H1 (cell line): ENCODE data around the gene MYMX. TPM values are rescaled to one million over a fixed set of nuclear protein-coding genes. Genes with fewer than 3 reads are reported as not detected.

Experiments used
- CTCF ChIA-PET: fragments of 300-600 bp; sonication (Branson Sonifier 250); formaldehyde crosslinking; loops from one replicate; lab custom pipeline; 2021; ENCODE audit not compliant: partially characterized antibody; lab: Charles Lee
- POLR2A ChIA-PET: fragments of 300-600 bp; sonication (Branson Sonifier 250); formaldehyde crosslinking; loops from one replicate; lab custom pipeline; 2021; ENCODE audit warnings: inconsistent platforms; ENCODE audit not compliant: partially characterized antibody; lab: Charles Lee
- DNase-seq, 2 experiments: peaks; one replicate each; pipeline versions ENCODE4 v3.0.0 to v3.0.0-alpha.2; 2010 to 2022; ENCODE audit warnings: low spot score in 2 of 2, low read depth in 1 of 2, mixed read lengths in 1 of 2
- FAIRE-seq: peaks from 2 replicates; lab custom pipeline; 2011; peaks lifted over from hg19 to GRCh38; lab: Jason Lieb, UNC
- H2AFZ ChIP-seq: 2 replicates; pipeline ENCODE4 v1.8.1; 2012; ENCODE audit warnings: low read length, inconsistent platforms
- H2AK5ac ChIP-seq: 2 replicates; pipeline ENCODE4 v1.6.1; 2013; ENCODE audit warnings: low read depth, low read length
- H2BK120ac ChIP-seq: replicated peaks from 2 replicates; pipeline ENCODE3; 2013; ENCODE audit warnings: low read depth, low read length, inconsistent platforms
- H2BK12ac ChIP-seq: 2 replicates; pipeline ENCODE4 v1.6.1; 2013; ENCODE audit warnings: low read depth, low read length
- H2BK15ac ChIP-seq: 2 replicates; pipeline ENCODE4 v1.6.1; 2013; ENCODE audit warnings: low read length
- H2BK20ac ChIP-seq: 2 replicates; pipeline ENCODE4 v1.6.1; 2013; ENCODE audit warnings: low read length
- H2BK5ac ChIP-seq: 2 replicates; pipeline ENCODE4 v1.6.1; 2013; ENCODE audit warnings: low read depth, low read length
- H3K14ac ChIP-seq: 2 replicates; pipeline ENCODE4 v1.6.1; 2013; ENCODE audit warnings: inconsistent platforms; ENCODE audit not compliant: insufficient read length
- H3K18ac ChIP-seq: 2 replicates; pipeline ENCODE4 v1.6.1; 2013; ENCODE audit warnings: low read length; ENCODE audit errors: extremely low read depth
- H3K23ac ChIP-seq: 2 replicates; pipeline ENCODE4 v1.6.1; 2013; ENCODE audit warnings: inconsistent platforms; ENCODE audit not compliant: insufficient read length
- H3K23me2 ChIP-seq: 2 replicates; pipeline ENCODE4 v1.6.1; 2013; ENCODE audit warnings: low read depth, low read length
- H3K27ac ChIP-seq: 2 replicates; pipeline ENCODE4 v1.6.1; 2011; ENCODE audit warnings: low read depth, low read length, inconsistent platforms
- H3K27me3 ChIP-seq, 4 experiments: replicated peaks in 1 of 4; 1 replicate in 1 of 4; 2 replicates in 3 of 4; pipeline versions ENCODE4 v1.6.1 to v1.8.1; 2011 to 2013; ENCODE audit warnings: low read length in 3 of 4, mild to moderate bottlenecking in 3 of 4, inconsistent platforms in 2 of 4, mixed read lengths in 2 of 4, moderate library complexity in 1 of 4; ENCODE audit not compliant: control insufficient read depth in 3 of 4, insufficient read depth in 3 of 4; ENCODE audit errors: extremely low read depth in 1 of 4
- H3K36me3 ChIP-seq, 4 experiments: 2 replicates each; pipeline versions ENCODE4 v1.6.1 to v1.8.1; 2011 to 2013; ENCODE audit warnings: mild to moderate bottlenecking in 4 of 4, low read length in 3 of 4, moderate library complexity in 2 of 4, control low read depth in 1 of 4, inconsistent platforms in 1 of 4; ENCODE audit not compliant: insufficient read depth in 4 of 4, control insufficient read depth in 2 of 4
- H3K4ac ChIP-seq: replicated peaks from 2 replicates; pipeline ENCODE3; 2013; ENCODE audit warnings: low read length, low read depth, mixed read lengths, inconsistent platforms; ENCODE audit not compliant: insufficient read length
- H3K4me1 ChIP-seq, 4 experiments: replicated peaks in 1 of 4; 1 replicate in 1 of 4; 2 replicates in 3 of 4; pipeline versions ENCODE4 v1.6.1 to v1.8.1; 2011 to 2013; ENCODE audit warnings: low read length in 3 of 4, inconsistent platforms in 2 of 4, mixed read lengths in 1 of 4; ENCODE audit not compliant: insufficient read depth in 4 of 4, control insufficient read depth in 3 of 4
- H3K4me2 ChIP-seq, 2 experiments: 2 replicates each; pipeline versions ENCODE4 v1.6.1 to v1.8.1; 2011 to 2013; ENCODE audit warnings: low read depth in 2 of 2, low read length in 2 of 2, control low read depth in 1 of 2, inconsistent platforms in 1 of 2, mild to moderate bottlenecking in 1 of 2; ENCODE audit not compliant: insufficient read depth in 1 of 2
- H3K4me3 ChIP-seq, 4 experiments: fragments of 200-600, 300-600 bp in 1 of 4; sonication (generic), shearing (Covaris generic), sonication (Bioruptor Twin) in 1 of 4; 2 replicates each; pipeline versions ENCODE4 v1.5.1 to v1.8.1; 2011 to 2016; ENCODE audit warnings: low read length in 4 of 4, low read depth in 3 of 4, control low read depth in 2 of 4, inconsistent platforms in 2 of 4, mild to moderate bottlenecking in 2 of 4, mixed read lengths in 1 of 4, moderate library complexity in 1 of 4; ENCODE audit not compliant: insufficient read depth in 2 of 4; ENCODE audit errors: extremely low read depth in 1 of 4
- H3K56ac ChIP-seq: replicated peaks from 2 replicates; pipeline ENCODE3; 2013; ENCODE audit warnings: low read depth, mild to moderate bottlenecking, mixed read lengths, low read length, inconsistent platforms; ENCODE audit not compliant: insufficient read length
- H3K79me1 ChIP-seq: 2 replicates; pipeline ENCODE4 v1.6.1; 2013; ENCODE audit warnings: low read depth, low read length, control low read depth
- H3K79me2 ChIP-seq, 2 experiments: 2 replicates each; pipeline versions ENCODE4 v1.6.1 to v1.8.1; 2012 to 2013; ENCODE audit warnings: low read length in 2 of 2, mild to moderate bottlenecking in 2 of 2, inconsistent platforms in 1 of 2; ENCODE audit not compliant: insufficient read depth in 2 of 2, control insufficient read depth in 1 of 2
- H3K9ac ChIP-seq, 4 experiments: replicated peaks in 1 of 4; 1 replicate in 1 of 4; 2 replicates in 3 of 4; pipeline versions ENCODE4 v1.6.1 to v1.8.1; 2011 to 2013; ENCODE audit warnings: low read depth in 3 of 4, low read length in 3 of 4, control low read depth in 2 of 4, mild to moderate bottlenecking in 2 of 4, moderate library complexity in 2 of 4, inconsistent platforms in 1 of 4; ENCODE audit errors: extremely low read depth in 1 of 4
- H3K9me3 ChIP-seq, 2 experiments: 2 replicates each; pipeline versions ENCODE4 v1.6.1 to v1.8.1; 2012 to 2013; ENCODE audit warnings: mild to moderate bottlenecking in 2 of 2, moderate library complexity in 2 of 2, control low read depth in 1 of 2, inconsistent platforms in 1 of 2, low read depth in 1 of 2, low read length in 1 of 2, mixed read lengths in 1 of 2; ENCODE audit not compliant: insufficient read depth in 2 of 2
- H4K20me1 ChIP-seq, 2 experiments: replicated peaks in 1 of 2; 2 replicates each; pipeline versions ENCODE3 to v1.8.1; 2011 to 2013; ENCODE audit warnings: inconsistent platforms in 2 of 2, low read length in 2 of 2, mild to moderate bottlenecking in 1 of 2; ENCODE audit not compliant: insufficient read depth in 2 of 2, control insufficient read depth in 1 of 2
- H4K5ac ChIP-seq: 2 replicates; pipeline ENCODE4 v1.6.1; 2013; ENCODE audit warnings: low read length, low read depth, mixed read lengths, inconsistent platforms; ENCODE audit not compliant: insufficient read length
- H4K8ac ChIP-seq: 2 replicates; pipeline ENCODE4 v1.8.0; 2013; ENCODE audit warnings: mild to moderate bottlenecking, moderate library complexity, low read length, inconsistent platforms; ENCODE audit not compliant: insufficient read depth; ENCODE audit errors: extremely low read depth
- H4K91ac ChIP-seq: replicated peaks from 2 replicates; pipeline ENCODE3; 2013; ENCODE audit warnings: low read length, mixed read lengths, inconsistent platforms; ENCODE audit not compliant: insufficient read length
- CEBPB ChIP-seq: IDR thresholded peaks from 2 replicates; pipeline ENCODE4 v1.6.1; 2012; ENCODE audit warnings: low read depth, low read length
- CHD2 ChIP-seq: IDR thresholded peaks from 2 replicates; pipeline ENCODE4 v1.6.1; 2012; ENCODE audit warnings: low read length, improper control_type of control experiment
- CTBP2 ChIP-seq: IDR thresholded peaks from 2 replicates; pipeline ENCODE4 v1.7.0; 2011; ENCODE audit warnings: borderline replicate concordance, mild to moderate bottlenecking, moderate library complexity, mixed read lengths, low read length; ENCODE audit not compliant: insufficient read depth, insufficient read length
- GABPA ChIP-seq: IDR thresholded peaks from 2 replicates; pipeline ENCODE4 v1.6.1; 2011; ENCODE audit warnings: mild to moderate bottlenecking, low read length, moderate library complexity, borderline replicate concordance; ENCODE audit not compliant: insufficient read depth
- HDAC2 ChIP-seq, 2 experiments: fragments of 300-600 bp in 1 of 2; sonication (generic) in 1 of 2; IDR thresholded peaks; 2 replicates each; pipeline ENCODE4 v1.6.1; 2011 to 2012; ENCODE audit warnings: low read depth in 2 of 2, low read length in 2 of 2, mild to moderate bottlenecking in 2 of 2, moderate library complexity in 2 of 2, borderline replicate concordance in 1 of 2, inconsistent platforms in 1 of 2
- MAFK ChIP-seq: IDR thresholded peaks from 2 replicates; pipeline ENCODE4 v1.6.1; 2012; ENCODE audit warnings: low read depth, mild to moderate bottlenecking, improper control_type of control experiment, low read length
- POLR2AphosphoS5 ChIP-seq: IDR thresholded peaks from 2 replicates; pipeline ENCODE4 v1.6.1; 2011; ENCODE audit warnings: low read depth, low read length
- SAP30 ChIP-seq: fragments of 300-600 bp; sonication (generic); IDR thresholded peaks from 2 replicates; pipeline ENCODE4 v1.7.1; 2012; ENCODE audit warnings: low read length, moderate library complexity, mild to moderate bottlenecking, inconsistent platforms; ENCODE audit not compliant: insufficient read depth, insufficient replicate concordance
- SRF ChIP-seq: IDR thresholded peaks from 2 replicates; pipeline ENCODE4 v1.6.1; 2011; ENCODE audit warnings: mild to moderate bottlenecking, low read depth, low read length, moderate library complexity
- ZNF274 ChIP-seq: IDR thresholded peaks from 2 replicates; pipeline ENCODE4 v1.7.0; 2012; ENCODE audit warnings: low read length, borderline replicate concordance; ENCODE audit errors: extremely low read depth
- WGBS, 2 experiments: shearing (Covaris generic) in 1 of 2; methylation state at CpG; one replicate each; pipeline versions ENCODE4 v1.1.6 to v1.1.7; 2013 to 2015; ENCODE audit warnings: low lambda C conversion rate in 2 of 2, mixed read lengths in 2 of 2, inconsistent platforms in 1 of 2, low coverage in 1 of 2, missing lambda C conversion rate in 1 of 2; ENCODE audit not compliant: insufficient replicate concordance in 2 of 2, insufficient coverage in 1 of 2, insufficient read length in 1 of 2; ENCODE audit errors: extremely low coverage in 1 of 2, missing lambda C conversion rate in 1 of 2; 5-methylcytosine and 5-hydroxymethylcytosine counted together
- polyA plus RNA-seq, 7 experiments: library from polyadenylated mRNA; depleted of rRNA in 3 of 7; stranded (reverse) in 5 of 7; unstranded in 2 of 7; fragments of >200 nt in 5 of 7; fragments of 200-250 nt in 2 of 7; gene quantifications; 1 replicate in 5 of 7; 2 replicates in 1 of 7; 4 replicates in 1 of 7; pipeline versions ENCODE4 v1.2.1 to v1.2.3, GENCODE V29; 2011 to 2013; ENCODE audit warnings: missing spikeins in 2 of 7, mixed read lengths in 2 of 7
- total RNA-seq: library from RNA; stranded (reverse); fragmentation: NEBNext Ultra II Directional; extraction: Animal tissue kit (Norgen Biotek cat#: 25700); gene quantifications from 2 replicates; pipeline ENCODE4 v1.2.1, GENCODE V29; 2021

Gene MYMX
- total and polyA plus RNA-seq, 2 of the 8 experiments (the other 6 are each of a cell fraction or from before 2014, with no cell fraction given) = 4.7 to 6.9 TPM

- peak overlapping the region; percentile 93 for H2BK20ac ChIP-seq
- H3K9ac ChIP-seq = no peak overlapping the region; a peak in 2 of 7 replicates
- H3K9me3 ChIP-seq = no peaks in the 10 kb centered on the region
- peak overlapping the region; percentile 53 for H4K5ac ChIP-seq
- peak overlapping the region; percentile 99 for H4K91ac ChIP-seq
- H2BK15ac ChIP-seq = peak overlapping the region; percentile 88
- H4K8ac ChIP-seq = peak overlapping the region; percentile 76; the same call in 1 of the 2 replicates
- POLR2A ChIA-PET = interaction anchor here (0.5 to 21.0 kb wide), 11 partner anchors 13 to 766 kb away, joined by 3 to 477 read pairs (median 19); partner anchors contain the start of genes AARS2, HSP90AB1 and SLC35B2
- H3K27ac ChIP-seq = no peak overlapping the region
- H3K4me2 ChIP-seq = peak overlapping the region; percentile 94 to 95
- DNase-seq (no peak), FAIRE-seq (no peak)
- CTCF ChIA-PET = interaction anchor here (0.6 to 19.4 kb wide), 14 partner anchors 10 to 550 kb away, joined by 3 to 287 read pairs (median 7); partner anchors contain the start of genes HSP90AB1 and SLC35B2
- no peak overlapping the region for H2AFZ ChIP-seq
- no peaks in the 10 kb centered on the region for H3K27me3 ChIP-seq
- peak overlapping the region; percentile 95 for H3K18ac ChIP-seq
- peak overlapping the region; percentile 33 for H3K14ac ChIP-seq
- H3K4me3 ChIP-seq = peak overlapping the region; percentile 29 to 75 (median 52)
- H3K23me2 ChIP-seq = peaks cover 16% of the 10 kb centered on the region
- H3K36me3 ChIP-seq = peaks cover 0 to 3% (median under 1%) of the 10 kb centered on the region in 4 experiments; a peak in 3 of 8 replicates
- WGBS, 2 experiments = 6% methylated on average over 25 of the region's 26 CpGs; no CpG with 5 or more reads in 1 of the 2 experiments
- peak overlapping the region; percentile 98; the same call in 1 of the 2 replicates for H2BK12ac ChIP-seq
- peak overlapping the region; percentile 76; the same call in 1 of the 2 replicates for H2BK5ac ChIP-seq
- H3K79me2 ChIP-seq = peaks cover 10 to 38% of the 10 kb centered on the region in 2 experiments; a peak in 3 of 4 replicates
- peak overlapping the region; percentile 80 for H3K56ac ChIP-seq
- peak overlapping the region; percentile 84 for H2BK120ac ChIP-seq
- peak overlapping the region; percentile 65; the same call in 1 of the 2 replicates for H2AK5ac ChIP-seq
- peaks cover 25 to 58% (median 41%) of the 10 kb centered on the region in 4 experiments for H3K4me1 ChIP-seq
- peak overlapping the region; percentile 37 for H3K23ac ChIP-seq
- peaks cover 25 to 28% of the 10 kb centered on the region in 2 experiments for H4K20me1 ChIP-seq
- H3K4ac ChIP-seq = peak overlapping the region; percentile 84
- peaks cover 16% of the 10 kb centered on the region for H3K79me1 ChIP-seq
- TF ChIP-seq SAP30 = peak; percentile 25
- TF ChIP-seq CEBPB = no peak
- no peak for TF ChIP-seq CHD2
- TF ChIP-seq SRF = no peak
- no peak for TF ChIP-seq HDAC2 (IDR thresholded peaks at IDR 0.05; ENCODE audit: borderline replicate concordance in 1 of 2, low read depth in 2 of 2, low read length in 2 of 2)
- TF ChIP-seq MAFK = no peak
- TF ChIP-seq POLR2AphosphoS5 = no peak
- TF ChIP-seq ZNF274 = no peak
- peak; percentile 61 for TF ChIP-seq CTBP2
- no peak for TF ChIP-seq GABPA
Observed at GRCh38 chr6:44222486-44223318, 6.0 kb downstream of the MYMX start.
